ENCODE measurements around the gene PHLDB2. TPM values are rescaled to one million over a fixed set of nuclear protein-coding genes. Genes with fewer than 3 reads are reported as not detected.

Gene PHLDB2
- total and polyA plus RNA-seq, 11 donors, result 59.0 to 280 (median 115) TPM

- peak overlapping the region in 1 of 12 donors; percentile 22 for H3K27ac ChIP-seq
- no peaks in the 10 kb centered on the region for H3K9me3 ChIP-seq
- TF ChIP-seq CTCF (IDR thresholded peaks at IDR 0.05), result no peak
- no peak for TF ChIP-seq POLR2A (IDR thresholded peaks at IDR 0.05)
- H3K36me3 ChIP-seq, result peaks cover 0 to 93% (median 56%) of the 10 kb centered on the region in 9 donors
- H3K4me1 ChIP-seq, result peaks cover 4 to 53% (median 41%) of the 10 kb centered on the region in 12 donors
- DNase-seq (no peak), ATAC-seq (no peak)
- H3K4me3 ChIP-seq, result no peak overlapping the region
- intact Hi-C loops (cut with DNase I), result loop anchor here in 5 of 10 donors (5.0 to 10.0 kb wide), 3 partner anchors 33 to 55 kb away; no protein-coding TSS in a partner anchor
- WGBS, 4 donors, result 80 to 88% (median 82%) methylated on average over 9 of the region's 9 CpGs
- no peaks in the 10 kb centered on the region for H3K27me3 ChIP-seq
These were observed 60.5 kb downstream of the PHLDB2 start for GRCh38 chr3:111919370-111920065.

- ATAC-seq (no peak), DNase-seq (no peak)
- Histone ChIP-seq H3K4me3 (no peak overlapping the region), H3K36me3 (peaks cover 0 to 91% (median 40%) of the 10 kb centered on the region in 9 donors), H3K9me3 (no peaks in the 10 kb centered on the region), H3K27me3 (no peaks in the 10 kb centered on the region), H3K27ac (no peak overlapping the region), H3K4me1 (peaks cover 4 to 56% (median 39%) of the 10 kb centered on the region in 12 donors)
- 69 to 91% (median 81%) methylated on average over 1 of the region's 1 CpG for WGBS, 4 donors
- TF ChIP-seq CTCF (IDR thresholded peaks at IDR 0.05) (no peak), POLR2A (IDR thresholded peaks at IDR 0.05) (no peak)
- intact Hi-C loops (cut with DNase I), result loop anchor here in 2 of 10 donors (5.0 to 10.0 kb wide), 2 partner anchors 36 to 56 kb away; no protein-coding TSS in a partner anchor
These were observed 62.1 kb downstream of the PHLDB2 start for GRCh38 chr3:111921181-111921580.

GRCh38 chr3:111923095-111923771, 64.2 kb downstream of the PHLDB2 start:
- DNase-seq (no peak), ATAC-seq (no peak)
- peaks cover 0 to 49% (median 25%) of the 10 kb centered on the region in 12 donors for H3K4me1 ChIP-seq
- peaks cover 0 to 84% (median 34%) of the 10 kb centered on the region in 9 donors for H3K36me3 ChIP-seq
- no peak overlapping the region for H3K4me3 ChIP-seq
- whole genome bisulfite sequencing, 4 donors, result 0 to 46% (median 34%) methylated on average over 2 of the region's 2 CpGs
- TF ChIP-seq POLR2A (IDR thresholded peaks at IDR 0.05) (no peak), CTCF (IDR thresholded peaks at IDR 0.05) (no peak)
- intact Hi-C loops (cut with DNase I), result loop anchor here in 2 of 10 donors (5.0 to 10.0 kb wide), 2 partner anchors 34 to 58 kb away; no protein-coding TSS in a partner anchor
- no peaks in the 10 kb centered on the region for H3K9me3 ChIP-seq
- H3K27me3 ChIP-seq, result no peaks in the 10 kb centered on the region
- peak overlapping the region in 7 of 12 donors; percentile 42 to 76 (median 51) for H3K27ac ChIP-seq

- Histone ChIP-seq H3K4me1 (peaks cover 0 to 46% (median 25%) of the 10 kb centered on the region in 12 donors), H3K27me3 (no peaks in the 10 kb centered on the region), H3K9me3 (no peaks in the 10 kb centered on the region), H3K36me3 (peaks cover 0 to 84% (median 33%) of the 10 kb centered on the region in 9 donors), H3K27ac (peak overlapping the region in 11 of 12 donors; percentile 12 to 76 (median 51)), H3K4me3 (no peak overlapping the region)
- DNase-seq (no peak), ATAC-seq (peak in 1 of 4 donors; percentile 4)
- no peak for TF ChIP-seq POLR2A (IDR thresholded peaks at IDR 0.05)
- 0 to 57% (median 27%) methylated on average over 1 of the region's 1 CpG for WGBS, 4 donors
- intact Hi-C loops (cut with DNase I), result loop anchor here in 2 of 10 donors (5.0 to 10.0 kb wide), 2 partner anchors 33 to 59 kb away; no protein-coding TSS in a partner anchor
These were observed 64.7 kb downstream of the PHLDB2 start for GRCh38 chr3:111923806-111924205.

All from heart left ventricle (tissue), 16 donors.